Aorta (tissue), 5 donors: ENCODE results near the gene ZNF800. TPM values are rescaled to one million over a fixed set of nuclear protein-coding genes. Genes with fewer than 3 reads are reported as not detected.
"Not testable (repeated sequence)": the region's sequence is repeated elsewhere in the genome, so short reads cannot be mapped to it uniquely, and the experiment has no call there.

Experiments used
- ATAC-seq: fragments of 200-7000 bp; cut with Tn5 transposase; one replicate; pipeline ENCODE4 v1.9.1; 2022; ENCODE audit warnings: moderate library complexity; ENCODE audit not compliant: low FRiP score
- DNase-seq, 2 donors: peaks; one replicate each; pipeline ENCODE4 v3.0.0-alpha.2; 2020
- H3K27ac ChIP-seq, 2 donors: one replicate each; pipeline ENCODE4 v1.5.1; 2013; ENCODE audit warnings: low read length in 2 of 2, mild to moderate bottlenecking in 2 of 2, moderate library complexity in 2 of 2, control low read depth in 1 of 2, inconsistent platforms in 1 of 2, low read depth in 1 of 2
- H3K27me3 ChIP-seq, 2 donors: one replicate each; pipeline ENCODE4 v1.6.1; 2013; ENCODE audit warnings: control low read depth in 1 of 2, low read length in 1 of 2, mild to moderate bottlenecking in 1 of 2, moderate library complexity in 1 of 2; ENCODE audit not compliant: insufficient read depth in 2 of 2, control insufficient read depth in 1 of 2
- H3K36me3 ChIP-seq, 2 donors: one replicate each; pipeline ENCODE4 v1.6.1; 2013; ENCODE audit warnings: control low read depth in 1 of 2, low read length in 1 of 2, mild to moderate bottlenecking in 1 of 2; ENCODE audit not compliant: insufficient read depth in 2 of 2, control insufficient read depth in 1 of 2
- H3K4me1 ChIP-seq, 2 donors: one replicate each; pipeline ENCODE4 v1.6.1; 2013; ENCODE audit warnings: low read length in 2 of 2, control low read depth in 1 of 2, mild to moderate bottlenecking in 1 of 2, moderate library complexity in 1 of 2; ENCODE audit not compliant: insufficient read depth in 2 of 2, control insufficient read depth in 1 of 2
- H3K4me3 ChIP-seq, 2 donors: one replicate each; pipeline ENCODE4 v1.5.1; 2013; ENCODE audit warnings: low read length in 2 of 2, control low read depth in 1 of 2, mild to moderate bottlenecking in 1 of 2
- H3K9me3 ChIP-seq: one replicate; pipeline ENCODE4 v1.6.1; 2013; ENCODE audit warnings: mild to moderate bottlenecking, low read length; ENCODE audit not compliant: control insufficient read depth
- WGBS, 2 donors: extraction: QIAGEN DNeasy Blood & Tissue Kit; methylation state at CpG; one replicate each; pipeline ENCODE4 v1.1.7; 2013; 5-methylcytosine and 5-hydroxymethylcytosine counted together
- intact Hi-C, 2 donors: fragments of 100-400 bp; cut with DNase I; formaldehyde crosslinking; loops; one replicate each; pipeline versions ENCODE4 v1.14.2 to v1.15.0; 2022
- long read RNA-seq, 2 donors: library from polyadenylated mRNA; unstranded; transcript quantifications; one replicate each; pipeline ENCODE4 v2.0.0, GENCODE V29; 2020 to 2021
- polyA plus RNA-seq, 2 donors: library from polyadenylated mRNA; stranded (reverse); fragments of 200-250 nt; gene quantifications; one replicate each; pipeline ENCODE4 v1.2.3, GENCODE V29; 2013
- total RNA-seq, 2 donors: library from RNA; stranded (reverse); fragmentation: NEBNext Ultra II Directional; extraction: Animal tissue kit (Norgen Biotek cat#: 25700); gene quantifications; one replicate each; pipeline ENCODE4 v1.2.1, GENCODE V29; 2021
- donor health status: healthy with polysubstance abuse.
- donor health status: Bipolar disorder and iron deficiency.
- donor health status: DM: no; HTN: no; CAD: no.
- donor health status: DM: no; HTN: no; CAD: no.
- donor health status: DM: yes; HTN: yes; CAD: no.

Gene ZNF800
- total RNA-seq (10 to 100 TPM; 39.5 to 46.8 TPM), polyA plus RNA-seq (1 to 10 TPM; 3.4 to 8.1 TPM)
- long read RNA-seq, donor 1, transcript ZNF800-205 (5 exons, 502 nt): major isoform, 9 of 80 reads
- long read RNA-seq, donor 1, partial matches to known transcripts: 69 of 80 reads
- long read RNA-seq, donor 1, other reads (novel, unspliced or antisense): 2 of 80 reads
- long read RNA-seq, donor 2, full-length matches to known transcripts: 4 of 14 reads
- long read RNA-seq, donor 2, partial matches to known transcripts: 3 of 14 reads
- long read RNA-seq, donor 2, other reads (novel, unspliced or antisense): 7 of 14 reads

DNA sequence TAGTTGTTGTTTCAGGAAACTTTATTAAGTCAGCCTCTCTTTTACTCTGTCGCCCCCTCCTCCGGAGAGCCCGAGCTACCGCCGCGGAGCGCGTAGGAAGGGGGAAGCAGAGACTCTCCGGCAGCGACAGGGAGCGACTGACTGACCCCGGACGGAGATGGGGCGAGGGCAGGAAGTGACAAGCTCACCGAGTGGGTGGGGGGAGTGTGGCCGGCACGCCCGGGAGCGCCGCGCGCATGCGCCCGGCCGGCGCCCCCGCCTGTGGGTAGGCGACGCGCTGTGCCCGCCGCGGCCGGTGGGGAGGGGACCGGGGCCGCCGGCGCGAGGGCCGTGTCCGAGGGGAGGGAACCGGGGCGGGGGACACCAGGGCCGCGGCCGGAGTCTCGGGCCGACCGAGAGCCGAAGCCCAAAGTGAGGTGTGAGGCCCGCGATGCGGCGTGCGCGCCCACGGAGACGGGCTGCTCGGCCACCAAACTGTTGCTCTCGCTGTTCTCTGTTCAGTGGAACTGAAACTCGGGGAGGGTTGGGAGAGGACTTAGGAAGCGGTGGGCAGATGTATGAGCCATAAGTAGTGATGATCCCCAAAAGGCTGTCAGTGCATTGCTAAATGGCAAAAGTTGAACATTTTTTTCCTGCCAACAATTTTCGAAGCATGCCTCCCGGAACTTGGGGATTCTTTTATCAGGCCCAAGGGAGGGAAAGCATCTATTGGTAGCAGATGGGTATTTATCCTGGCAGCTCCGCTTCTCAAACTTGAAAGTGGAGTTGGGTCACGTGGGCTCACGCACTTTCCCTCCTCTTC lies at the start of gene ZNF800:
TSS of gene ZNF800 (minus strand) at position 143 of the 802 bp plus-strand sequence. CDS start 1,151 bp downstream, outside the sequence.
- Histone ChIP-seq H3K36me3 (no peaks in the 10 kb centered on the region), H3K27ac (peak within 1 kb of the TSS; percentile 68 to 70), H3K9me3 (no peaks in the 10 kb centered on the region), H3K4me3 (peak within 1 kb of the TSS; percentile 64 to 93), H3K4me1 (peaks cover 0 to 2% of the 10 kb centered on the region in 2 donors), H3K27me3 (no peaks in the 10 kb centered on the region)
- WGBS, 2 donors: 0 to 1% methylated on average over 28 to 67 of the region's 67 CpGs
- intact Hi-C loops: loop anchor here (2.0 to 10.0 kb wide), 2 partner anchors 192 to 258 kb away; partner anchors contain the start of genes ARF5 (in 2 of the 2) and GCC1 (in 2 of the 2)
- DNase-seq (peak; percentile 94 to 96), ATAC-seq (peak; percentile 98)

GRCh38 chr7:127440206-127440605 lies 47.7 kb upstream of the ZNF800 start:
- no peak overlapping the region for H3K4me3 ChIP-seq
- H3K27ac ChIP-seq: no peak overlapping the region
- no peaks in the 10 kb centered on the region for H3K27me3 ChIP-seq
- WGBS, 2 donors: 84 to 96% methylated on average over 2 of the region's 2 CpGs
- H3K9me3 ChIP-seq: no peaks in the 10 kb centered on the region
- ATAC-seq: no peak
- no peak for DNase-seq
- H3K4me1 ChIP-seq: no peaks in the 10 kb centered on the region
- no peaks in the 10 kb centered on the region for H3K36me3 ChIP-seq
- intact Hi-C loops: no loop called here

DNA sequence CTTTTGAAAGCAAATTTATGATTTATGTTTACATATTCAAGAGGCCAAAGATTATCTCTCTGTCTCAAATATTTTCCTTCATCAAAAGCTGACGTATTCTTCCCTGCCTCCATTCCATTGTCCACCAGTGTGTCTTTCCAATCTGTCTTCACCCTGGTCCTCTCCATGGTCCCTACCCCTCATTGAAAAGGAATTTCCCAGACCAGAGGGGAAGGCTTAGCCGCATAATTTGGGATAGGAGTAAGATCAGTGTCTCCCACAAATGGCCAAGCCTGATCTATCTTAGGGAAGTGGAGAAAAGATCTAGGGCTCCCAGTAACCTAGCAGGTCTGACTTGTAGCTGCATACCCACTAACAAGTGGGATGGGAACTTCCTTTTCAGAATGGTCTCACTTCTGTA lies 46.3 kb upstream of the ZNF800 start:
- H3K4me3 ChIP-seq: no peak overlapping the region
- no peaks in the 10 kb centered on the region for H3K27me3 ChIP-seq
- intact Hi-C loops: no loop called here
- DNase-seq (no peak), ATAC-seq (no peak)
- H3K9me3 ChIP-seq: no peaks in the 10 kb centered on the region
- H3K4me1 ChIP-seq: no peaks in the 10 kb centered on the region
- no peak overlapping the region for H3K27ac ChIP-seq
- H3K36me3 ChIP-seq: no peaks in the 10 kb centered on the region
- WGBS, 2 donors: 64 to 68% methylated on average over 2 of the region's 2 CpGs

DNA sequence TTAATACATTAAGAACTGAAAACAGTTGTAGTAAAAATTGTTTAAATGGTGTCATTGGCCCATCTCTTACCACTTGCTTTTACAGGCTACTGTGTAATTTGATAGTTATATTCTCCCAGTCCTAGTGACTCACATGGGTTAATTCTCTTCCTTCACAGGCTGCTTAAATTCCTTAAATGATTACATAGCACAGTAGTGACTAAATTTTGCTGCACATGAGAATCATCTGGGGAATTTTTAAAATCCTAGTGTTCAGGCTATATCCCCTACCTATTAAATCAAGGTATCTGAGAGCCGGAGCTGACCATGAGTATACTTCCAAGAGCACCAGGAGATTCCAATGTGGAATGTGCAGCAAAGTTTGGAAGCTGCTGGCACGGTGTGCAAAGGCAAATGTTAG lies 45.3 kb upstream of the ZNF800 start:
- intact Hi-C loops: no loop called here
- Histone ChIP-seq H3K27ac (no peak overlapping the region), H3K4me3 (no peak overlapping the region), H3K9me3 (no peaks in the 10 kb centered on the region), H3K4me1 (no peaks in the 10 kb centered on the region), H3K36me3 (no peaks in the 10 kb centered on the region), H3K27me3 (no peaks in the 10 kb centered on the region)
- ATAC-seq (no peak), DNase-seq (no peak)
- WGBS, 2 donors: 23 to 36% methylated on average over 2 of the region's 2 CpGs

DNA sequence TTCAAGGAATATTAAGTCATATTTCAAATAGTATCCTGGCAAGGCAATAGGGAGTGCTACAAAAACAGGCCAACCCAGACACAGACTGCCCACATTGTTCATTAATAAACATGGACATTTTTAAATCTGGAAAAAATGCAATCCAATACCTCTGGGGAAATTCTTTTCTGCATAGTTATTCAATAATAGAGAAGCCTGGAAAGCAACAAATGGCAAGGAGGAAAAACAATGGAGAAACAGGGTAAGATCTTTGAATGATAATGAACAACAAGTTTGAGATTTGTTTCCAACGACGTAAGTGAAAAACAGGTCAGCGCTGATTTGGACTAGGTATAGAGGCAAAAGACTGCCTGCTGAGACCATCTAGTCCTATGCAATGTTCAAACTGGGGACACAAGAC lies 44.7 kb upstream of the ZNF800 start:
- WGBS, 2 donors: 76 to 87% methylated on average over 3 of the region's 3 CpGs
- H3K27me3 ChIP-seq: no peaks in the 10 kb centered on the region
- no peaks in the 10 kb centered on the region for H3K9me3 ChIP-seq
- no peaks in the 10 kb centered on the region for H3K4me1 ChIP-seq
- H3K36me3 ChIP-seq: no peaks in the 10 kb centered on the region
- ATAC-seq (no peak), DNase-seq (no peak)
- intact Hi-C loops: no loop called here
- H3K27ac ChIP-seq: no peak overlapping the region
- H3K4me3 ChIP-seq: no peak overlapping the region

DNA sequence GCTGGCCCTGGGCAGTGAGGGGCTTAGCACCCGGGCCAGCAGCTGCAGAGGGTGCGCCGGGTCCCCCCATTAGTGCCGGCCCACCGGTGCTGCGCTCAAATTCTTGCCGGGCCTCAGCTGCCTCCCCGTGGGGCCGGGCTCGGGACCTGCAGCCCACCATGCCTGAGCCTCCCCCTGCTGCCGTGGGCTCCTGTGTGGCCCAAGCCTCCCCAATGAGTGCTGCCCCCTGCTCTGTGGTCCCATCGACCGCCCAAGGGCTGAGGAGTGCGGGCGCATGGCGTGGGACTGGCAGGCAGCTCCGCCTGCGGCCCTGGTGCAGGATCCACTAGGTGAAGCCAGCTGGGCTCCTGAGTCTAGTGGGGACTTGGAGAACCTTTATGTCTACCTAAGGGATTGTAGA lies 36.8 kb upstream of the ZNF800 start:
- WGBS, 2 donors: 90 to 93% methylated on average over 17 to 18 of the region's 18 CpGs

DNA sequence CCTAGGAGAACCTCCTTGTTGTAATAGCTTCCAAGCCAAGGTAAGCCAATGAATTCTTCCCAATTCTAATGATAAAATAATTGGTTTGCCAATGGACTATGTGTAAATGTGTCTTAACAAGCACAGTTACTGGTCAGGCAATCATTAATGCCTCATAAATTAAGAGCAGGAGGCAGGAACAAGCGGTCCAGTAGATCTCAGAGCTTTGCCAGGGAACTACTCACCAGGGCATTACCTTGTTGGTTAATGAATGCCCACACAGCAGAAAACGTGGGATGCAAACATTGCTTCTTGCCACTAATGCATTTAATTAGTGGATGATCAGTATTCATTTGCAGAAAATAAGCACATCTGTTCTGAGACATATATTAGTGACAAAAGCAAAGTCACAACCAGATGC lies 26.7 kb upstream of the ZNF800 start:
- Histone ChIP-seq H3K9me3 (no peaks in the 10 kb centered on the region), H3K27ac (no peak overlapping the region), H3K36me3 (no peaks in the 10 kb centered on the region), H3K27me3 (no peaks in the 10 kb centered on the region), H3K4me1 (no peaks in the 10 kb centered on the region), H3K4me3 (no peak overlapping the region)
- DNase-seq (no peak), ATAC-seq (no peak)
- 52 to 53% methylated on average over 2 of the region's 2 CpGs for WGBS, 2 donors
- intact Hi-C loops: no loop called here

More for the DNA sequence above, 36.8 kb upstream of the ZNF800 start:
- H3K9me3 ChIP-seq, DNase-seq, H3K4me3 ChIP-seq, intact Hi-C loops, H3K27ac ChIP-seq, ATAC-seq, H3K36me3 ChIP-seq, H3K27me3 ChIP-seq, H3K4me1 ChIP-seq: not testable (repeated sequence)

GRCh38 chr7:127418459-127418858 lies 26.0 kb upstream of the ZNF800 start:
- Histone ChIP-seq H3K4me1 (no peaks in the 10 kb centered on the region), H3K27ac (no peak overlapping the region), H3K36me3 (no peaks in the 10 kb centered on the region), H3K4me3 (no peak overlapping the region), H3K9me3 (no peaks in the 10 kb centered on the region), H3K27me3 (no peaks in the 10 kb centered on the region)
- WGBS, 2 donors: 44 to 46% methylated on average over 2 of the region's 2 CpGs
- no peak for DNase-seq
- intact Hi-C loops: no loop called here
- no peak for ATAC-seq

DNA sequence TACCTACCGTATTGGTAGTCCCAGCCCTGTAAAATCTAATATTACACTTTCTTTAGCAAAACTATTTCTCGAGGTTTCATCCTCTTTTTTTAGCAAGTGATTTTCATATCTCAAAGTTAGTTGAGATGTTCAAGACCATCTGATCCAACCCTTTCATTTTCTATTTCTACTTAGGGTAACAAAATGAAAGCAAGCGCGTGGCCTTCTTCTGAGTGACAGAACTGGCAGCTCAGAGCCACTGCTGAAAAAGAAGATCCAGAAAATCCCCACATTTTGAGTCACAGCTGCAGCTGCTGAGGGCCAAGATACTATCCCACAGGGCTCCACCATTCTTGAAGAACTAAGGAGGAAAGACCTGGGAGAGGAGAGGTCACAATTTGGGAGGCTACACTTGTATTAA lies 24.8 kb upstream of the ZNF800 start:
- intact Hi-C loops: no loop called here
- WGBS, 2 donors: 83 to 86% methylated on average over 4 of the region's 4 CpGs
- no peak for ATAC-seq
- Histone ChIP-seq H3K27ac (no peak overlapping the region), H3K4me1 (no peaks in the 10 kb centered on the region), H3K4me3 (no peak overlapping the region), H3K27me3 (no peaks in the 10 kb centered on the region), H3K36me3 (no peaks in the 10 kb centered on the region), H3K9me3 (no peaks in the 10 kb centered on the region)
- DNase-seq: no peak
